Measurements from ENCODE around the gene SPECC1L. TPM values are rescaled to one million over a fixed set of nuclear protein-coding genes. Genes with fewer than 3 reads are reported as not detected.
A peak's percentile ranks its signal among the peaks of the same experiment; 100 is the strongest.

Gene SPECC1L
- total and polyA plus RNA-seq, 2 of the 8 experiments (the other 6 are each of a cell fraction or from before 2014, with no cell fraction given) = 15.7 to 61.6 TPM

- Histone ChIP-seq H2BK20ac (ENCODE audit: low read length) (no peak overlapping the region), H3K23ac (ENCODE audit: insufficient read length) (no peak overlapping the region), H3K14ac (ENCODE audit: insufficient read length) (no peak overlapping the region), H4K8ac (ENCODE audit: extremely low read depth, insufficient read depth, low read length) (peak overlapping the region; percentile 5; the same call in 1 of the 2 replicates), H3K36me3 (ENCODE audit: control insufficient read depth in 2 of 4, insufficient read depth in 4 of 4, low read length in 3 of 4) (no peaks in the 10 kb centered on the region), H2BK5ac (ENCODE audit: low read depth, low read length) (no peak overlapping the region), H3K9ac (replicated peaks in 1 of 4; ENCODE audit: extremely low read depth in 1 of 4, low read depth in 3 of 4, low read length in 3 of 4) (no peak overlapping the region), H2BK120ac (replicated peaks; ENCODE audit: low read depth, low read length) (no peak overlapping the region), H3K18ac (ENCODE audit: extremely low read depth, low read length) (no peak overlapping the region), H4K20me1 (replicated peaks in 1 of 2; ENCODE audit: control insufficient read depth in 1 of 2, insufficient read depth in 2 of 2, low read length in 2 of 2) (peaks cover 0 to 2% of the 10 kb centered on the region in 2 experiments), H4K5ac (ENCODE audit: insufficient read length, low read depth, low read length) (no peak overlapping the region), H3K4me2 (ENCODE audit: insufficient read depth in 1 of 2, low read depth in 2 of 2, low read length in 2 of 2) (no peak overlapping the region), H3K79me2 (ENCODE audit: control insufficient read depth in 1 of 2, insufficient read depth in 2 of 2, low read length in 2 of 2) (no peaks in the 10 kb centered on the region), H2AK5ac (ENCODE audit: low read depth, low read length) (no peak overlapping the region), H2BK12ac (ENCODE audit: low read depth, low read length) (no peak overlapping the region), H4K91ac (replicated peaks; ENCODE audit: insufficient read length, low read length) (no peak overlapping the region), H3K23me2 (ENCODE audit: low read depth, low read length) (peaks cover 2% of the 10 kb centered on the region; the same call in 1 of the 2 replicates), H3K4me3 (ENCODE audit: extremely low read depth in 1 of 4, insufficient read depth in 2 of 4, low read depth in 3 of 4, low read length in 4 of 4) (no peak overlapping the region), H2BK15ac (ENCODE audit: low read length) (no peak overlapping the region), H3K27ac (ENCODE audit: low read depth, low read length) (no peak overlapping the region), H2AFZ (ENCODE audit: low read length) (no peak overlapping the region; the same call in 1 of the 2 replicates), H3K79me1 (ENCODE audit: low read depth, low read length) (no peaks in the 10 kb centered on the region), H3K56ac (replicated peaks; ENCODE audit: insufficient read length, low read depth, low read length) (no peak overlapping the region), H3K4me1 (replicated peaks in 1 of 4; ENCODE audit: control insufficient read depth in 3 of 4, insufficient read depth in 4 of 4, low read length in 3 of 4) (peaks cover 0 to 3% (median 0%) of the 10 kb centered on the region in 4 experiments; a peak in 2 of 7 replicates), H3K27me3 (replicated peaks in 1 of 4; ENCODE audit: control insufficient read depth in 3 of 4, extremely low read depth in 1 of 4, insufficient read depth in 3 of 4, low read length in 3 of 4) (no peaks in the 10 kb centered on the region; a peak in 1 of 7 replicates), H3K4ac (replicated peaks; ENCODE audit: insufficient read length, low read depth, low read length) (no peak overlapping the region), H3K9me3 (ENCODE audit: insufficient read depth in 2 of 2, low read depth in 1 of 2, low read length in 1 of 2) (no peaks in the 10 kb centered on the region)
- ChIA-PET CTCF (ENCODE audit: partially characterized antibody) (interaction anchor here (0.6 to 2.4 kb wide), 12 partner anchors 15 to 135 kb away, joined by 3 to 29 read pairs (median 4); no protein-coding TSS in a partner anchor), POLR2A (ENCODE audit: partially characterized antibody) (no interaction called here)
- DNase-seq (ENCODE audit: low read depth in 1 of 2, low spot score in 2 of 2) = no peak
- TF ChIP-seq POLR2AphosphoS5 (IDR thresholded peaks at IDR 0.05; ENCODE audit: low read depth, low read length) (no peak), BACH1 (IDR thresholded peaks at IDR 0.05; ENCODE audit: low read length) (no peak), JUN (IDR thresholded peaks at IDR 0.05; ENCODE audit: low read depth, low read length) (no peak)
- no peak for FAIRE-seq
- WGBS, 2 experiments (ENCODE audit: extremely low coverage in 1 of 2, insufficient coverage in 1 of 2, insufficient read length in 1 of 2, insufficient replicate concordance in 2 of 2, low coverage in 1 of 2, low lambda C conversion rate in 2 of 2, missing lambda C conversion rate in 1 of 2) = 87% methylated on average over 6 of the region's 6 CpGs; no CpG with 5 or more reads in 1 of the 2 experiments
Measured at GRCh38 chr22:24247011-24247507, 23.6 kb upstream of the SPECC1L start.
